IMR-90 (cell line): ENCODE measurements around the gene COA1. TPM values are rescaled to one million over a fixed set of nuclear protein-coding genes. Genes with fewer than 3 reads are reported as not detected.
"Not testable (repeated sequence)": the region's sequence is repeated elsewhere in the genome, so short reads cannot be mapped to it uniquely, and the experiment has no call there.

Experiments
- ATAC-seq: fragments of 200-7000 bp; cut with Tn5 transposase; 2 replicates; pipeline ENCODE4 v1.9.1; 2020; ENCODE audit warnings: low read depth, mild to moderate bottlenecking, moderate library complexity
- BruUV-seq: library from RNA; stranded (reverse); fragments of 400-500 nt; replicated peaks from 2 replicates; lab custom pipeline; 2021; lab: Mats Ljungman, UMichigan
- CTCF ChIA-PET: fragments of 300-600 bp; formaldehyde crosslinking; extraction: SDS; loops from one replicate; lab custom pipeline; 2021; ENCODE audit warnings: antibody characterized with exemption; lab: Yijun Ruan, JAX
- POLR2A ChIA-PET: fragments of 300-600 bp; sonication (Branson Sonifier 250); formaldehyde crosslinking; loops from one replicate; lab custom pipeline; 2022; ENCODE audit warnings: antibody characterized with exemption; ENCODE audit not compliant: unreplicated experiment; lab: Charles Lee
- DNase-seq: peaks from one replicate; pipeline ENCODE4 v3.0.0; 2013
- H2AFZ ChIP-seq: replicated peaks from 2 replicates; pipeline ENCODE3; 2013; ENCODE audit warnings: low read length, mild to moderate bottlenecking; ENCODE audit not compliant: poor library complexity
- H2AK5ac ChIP-seq: 2 replicates; pipeline ENCODE4 v1.6.1; 2013; ENCODE audit warnings: low read depth, low read length, inconsistent platforms
- H2AK9ac ChIP-seq: replicated peaks from 2 replicates; pipeline ENCODE3; 2013; ENCODE audit warnings: mild to moderate bottlenecking, low read depth, low read length, moderate library complexity; ENCODE audit not compliant: poor library complexity
- H2BK120ac ChIP-seq: 2 replicates; pipeline ENCODE4 v1.6.1; 2013; ENCODE audit warnings: low read depth, low read length, inconsistent platforms
- H2BK15ac ChIP-seq: 3 replicates; pipeline ENCODE4 v1.6.1; 2013; ENCODE audit warnings: low read depth, low read length, inconsistent platforms
- H2BK20ac ChIP-seq: 2 replicates; pipeline ENCODE4 v1.6.1; 2013; ENCODE audit warnings: low read depth, mild to moderate bottlenecking, inconsistent platforms, low read length, moderate library complexity
- H2BK5ac ChIP-seq: 2 replicates; pipeline ENCODE4 v1.6.1; 2013; ENCODE audit warnings: mild to moderate bottlenecking, low read depth, low read length, inconsistent platforms; ENCODE audit not compliant: poor library complexity, severe bottlenecking
- H3K14ac ChIP-seq: replicated peaks from 2 replicates; pipeline ENCODE4 v1.6.1; 2013; ENCODE audit warnings: low read depth, low read length, inconsistent platforms
- H3K18ac ChIP-seq: 2 replicates; pipeline ENCODE4 v1.6.1; 2013; ENCODE audit warnings: low read depth, low read length, control low read depth
- H3K23ac ChIP-seq: 2 replicates; pipeline ENCODE4 v1.6.1; 2013; ENCODE audit warnings: low read depth, low read length, inconsistent platforms
- H3K27ac ChIP-seq: 2 replicates; pipeline ENCODE4 v1.5.1; 2013; ENCODE audit warnings: mild to moderate bottlenecking, control low read depth, low read length; ENCODE audit not compliant: insufficient read depth
- H3K27me3 ChIP-seq: 2 replicates; pipeline ENCODE4 v1.6.1; 2013; ENCODE audit warnings: low read length; ENCODE audit not compliant: control insufficient read depth, insufficient read depth
- H3K36me3 ChIP-seq: 2 replicates; pipeline ENCODE4 v1.6.1; 2013; ENCODE audit warnings: low read length, mixed read lengths; ENCODE audit not compliant: control insufficient read depth, insufficient read depth
- H3K4ac ChIP-seq: 2 replicates; pipeline ENCODE4 v1.6.1; 2013; ENCODE audit warnings: low read depth, low read length, inconsistent platforms
- H3K4me1 ChIP-seq: 2 replicates; pipeline ENCODE4 v1.6.1; 2013; ENCODE audit warnings: low read length, mixed read lengths; ENCODE audit not compliant: control insufficient read depth, insufficient read depth
- H3K4me2 ChIP-seq: 2 replicates; pipeline ENCODE4 v1.6.1; 2013; ENCODE audit warnings: low read depth, mild to moderate bottlenecking, control low read depth, low read length, moderate library complexity
- H3K4me3 ChIP-seq: 2 replicates; pipeline ENCODE4 v1.5.1; 2013; ENCODE audit warnings: low read depth, mild to moderate bottlenecking, control low read depth, low read length, moderate library complexity; ENCODE audit not compliant: insufficient read depth
- H3K56ac ChIP-seq: 2 replicates; pipeline ENCODE4 v1.6.1; 2013; ENCODE audit warnings: low read length, inconsistent platforms; ENCODE audit not compliant: insufficient read depth; ENCODE audit errors: extremely low read depth
- H3K79me1 ChIP-seq, 2 experiments: 2 replicates each; pipeline ENCODE4 v1.6.1; 2013; ENCODE audit warnings: low read length in 2 of 2, inconsistent platforms in 1 of 2, low read depth in 1 of 2
- H3K9ac ChIP-seq: 2 replicates; pipeline ENCODE4 v1.6.1; 2013; ENCODE audit warnings: low read depth, low read length, control low read depth
- H3K9me1 ChIP-seq: 2 replicates; pipeline ENCODE4 v1.6.1; 2013; ENCODE audit warnings: low read length, inconsistent platforms; ENCODE audit not compliant: insufficient read depth
- H3K9me3 ChIP-seq: 2 replicates; pipeline ENCODE4 v1.6.1; 2013; ENCODE audit warnings: low read length; ENCODE audit not compliant: control insufficient read depth, insufficient read depth
- H4K20me1 ChIP-seq: 2 replicates; pipeline ENCODE4 v1.6.1; 2013; ENCODE audit warnings: low read length, inconsistent platforms; ENCODE audit not compliant: insufficient read depth
- H4K5ac ChIP-seq: 2 replicates; pipeline ENCODE4 v1.6.1; 2013; ENCODE audit warnings: mild to moderate bottlenecking, low read depth, low read length, control low read depth
- H4K8ac ChIP-seq, 2 experiments: 2 replicates each; pipeline ENCODE4 v1.6.1; 2013; ENCODE audit warnings: low read depth in 2 of 2, low read length in 2 of 2, control low read depth in 1 of 2, inconsistent platforms in 1 of 2
- H4K91ac ChIP-seq: 2 replicates; pipeline ENCODE4 v1.6.1; 2013; ENCODE audit warnings: low read depth, low read length, inconsistent platforms; ENCODE audit not compliant: insufficient read depth
- WGBS, 2 experiments: methylation state at CpG; one replicate each; pipeline versions ENCODE4 v1.1.5 to v1.1.7; 2013; ENCODE audit warnings: missing lambda C conversion rate in 2 of 2; ENCODE audit not compliant: insufficient read length in 1 of 2; ENCODE audit errors: extremely low coverage in 2 of 2; 5-methylcytosine and 5-hydroxymethylcytosine counted together
- dilution Hi-C: fragments of 300-500 bp; cut with HindIII; formaldehyde crosslinking; loops from one replicate; pipeline ENCODE4 v1.14.3; 2018; ENCODE audit warnings: low sequenced_read_pairs; ENCODE audit not compliant: unreplicated experiment
- in situ Hi-C: fragments of 300-500 bp; cut with MboI; formaldehyde crosslinking; loops from 3 replicates; pipeline ENCODE4 v1.14.3; 2019; ENCODE audit warnings: low sequenced_read_pairs, inconsistent platforms, mixed read lengths
- intact Hi-C: fragments of 100-400 bp; cut with micrococcal nuclease; formaldehyde crosslinking; loops from 2 replicates; pipeline ENCODE4 v1.10.0; 2022
- polyA plus RNA-seq, 3 experiments: library from polyadenylated mRNA; depleted of rRNA; stranded (reverse); fragments of >200 nt; gene quantifications; 2 replicates each; pipeline ENCODE4 v1.2.3, GENCODE V29; 2012; ENCODE audit warnings: low replicate concordance in 1 of 3
- total RNA-seq: library from RNA; depleted of rRNA; stranded (reverse); fragments of >200 nt; gene quantifications from 2 replicates; pipeline ENCODE4 v1.2.3, GENCODE V29; 2012

Gene COA1
- total and polyA plus RNA-seq, 2 of the 4 experiments (the other 2 are of a cell fraction) = 34.2 to 59.5 TPM

DNA sequence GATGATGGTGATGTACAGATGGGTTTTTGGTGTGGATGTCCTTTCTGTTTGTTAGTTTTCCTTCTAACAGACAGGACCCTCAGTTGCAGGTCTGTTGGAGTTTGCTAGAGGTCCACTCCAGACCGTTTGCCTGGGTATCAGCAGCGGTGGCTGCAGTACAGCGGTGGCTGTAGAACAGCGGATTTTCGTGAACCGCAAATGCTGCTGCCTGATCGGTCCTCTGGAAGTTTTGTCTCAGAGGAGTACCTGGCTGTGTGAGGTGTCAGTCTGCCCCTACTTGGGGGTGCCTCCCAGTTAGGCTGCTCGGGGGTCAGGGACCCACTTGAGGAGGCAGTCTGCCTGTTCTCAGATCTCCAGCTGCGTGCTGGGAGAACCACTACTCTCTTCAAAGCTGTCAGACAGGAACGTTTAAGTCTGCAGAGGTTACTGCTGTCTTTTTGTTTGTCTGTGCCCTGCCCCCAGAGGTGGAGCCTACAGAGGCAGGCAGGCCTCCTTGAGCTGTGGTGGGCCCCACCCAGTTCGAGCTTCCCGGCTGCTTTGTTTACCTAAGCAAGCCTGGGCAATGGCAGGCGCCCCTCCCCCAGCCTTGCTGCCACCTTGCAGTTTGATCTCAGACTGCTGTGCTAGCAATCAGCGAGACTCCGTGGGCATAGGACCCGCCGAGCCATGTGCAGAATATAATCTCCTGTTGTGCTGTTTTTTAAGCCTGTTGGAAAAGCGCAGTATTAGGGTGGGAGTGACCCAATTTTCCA lies 49.1 kb upstream of the COA1 start:
- H3K4ac ChIP-seq, in situ Hi-C loops, H2BK5ac ChIP-seq, H2BK15ac ChIP-seq, H3K18ac ChIP-seq, H4K5ac ChIP-seq, H2BK20ac ChIP-seq, H3K4me1 ChIP-seq, H3K27ac ChIP-seq, H4K20me1 ChIP-seq, H3K27me3 ChIP-seq, H2AFZ ChIP-seq, H2AK9ac ChIP-seq, H3K14ac ChIP-seq, H3K9me1 ChIP-seq, H3K9me3 ChIP-seq, ATAC-seq, H3K56ac ChIP-seq, H4K91ac ChIP-seq, intact Hi-C loops, H3K36me3 ChIP-seq, CTCF ChIA-PET, H3K4me3 ChIP-seq, H4K8ac ChIP-seq, H3K23ac ChIP-seq, H3K79me1 ChIP-seq, POLR2A ChIA-PET, H2AK5ac ChIP-seq, dilution Hi-C loops, H3K4me2 ChIP-seq, DNase-seq, H2BK120ac ChIP-seq, H3K9ac ChIP-seq, BruUV-seq: not testable (repeated sequence)
- WGBS, 2 experiments = 95% methylated on average over 4 of the region's 18 CpGs; no CpG with 5 or more reads in 1 of the 2 experiments

DNA sequence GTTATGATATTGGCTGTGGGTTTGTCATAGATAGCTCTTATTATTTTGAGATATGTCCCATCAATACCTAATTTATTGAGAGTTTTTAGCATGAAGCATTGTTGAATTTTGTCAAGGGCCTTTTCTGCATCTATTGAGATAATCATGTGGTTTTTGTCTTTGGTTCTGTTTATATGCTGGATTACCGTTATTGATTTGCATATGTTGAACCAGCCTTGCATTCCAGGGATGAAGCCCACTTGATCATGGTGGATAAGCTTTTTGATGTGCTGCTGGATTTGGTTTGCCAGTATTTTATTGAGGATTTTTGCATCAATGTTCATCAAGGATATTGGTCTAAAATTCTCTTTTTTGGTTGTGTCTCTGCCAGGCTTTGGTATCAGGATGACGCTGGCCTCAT lies 45.9 kb upstream of the COA1 start:
- H3K36me3 ChIP-seq, H3K27ac ChIP-seq, H3K79me1 ChIP-seq, H3K9me1 ChIP-seq, H3K9ac ChIP-seq, H3K4me2 ChIP-seq, H3K14ac ChIP-seq, H3K23ac ChIP-seq, CTCF ChIA-PET, ATAC-seq, DNase-seq, H3K9me3 ChIP-seq, H2AFZ ChIP-seq, H2BK20ac ChIP-seq, H2BK120ac ChIP-seq, dilution Hi-C loops, H4K5ac ChIP-seq, H3K4ac ChIP-seq, POLR2A ChIA-PET, in situ Hi-C loops, H4K91ac ChIP-seq, BruUV-seq, H3K18ac ChIP-seq, H3K4me3 ChIP-seq, H2AK9ac ChIP-seq, H2BK5ac ChIP-seq, H3K27me3 ChIP-seq, H2BK15ac ChIP-seq, H3K4me1 ChIP-seq, intact Hi-C loops, H4K8ac ChIP-seq, H2AK5ac ChIP-seq, H3K56ac ChIP-seq, H4K20me1 ChIP-seq: not testable (repeated sequence)
- no CpG with 5 or more reads among the region's 2 CpGs for WGBS, 2 experiments
